Activated gamma-delta T cell treated with Interleukin-2 at 50 U/mL for 16 hours (primary cell): Measurements from ENCODE around the gene ARHGAP6.
"Not testable (repeated sequence)": the region's sequence is repeated elsewhere in the genome, so short reads cannot be mapped to it uniquely, and the experiment has no call there.

Experiments
- DNase-seq: peaks from one replicate; pipeline ENCODE4 v3.0.0-alpha.2; 2020

ARHGAP6 gene

GRCh38 chrX:11272863-11273262 is 392.9 kb downstream of the ARHGAP6 start:
- no peak for DNase-seq

- DNase-seq, result no peak
Measured at GRCh38 chrX:11272290-11272689, 393.4 kb downstream of the ARHGAP6 start.

GRCh38 chrX:11269996-11270395 is 395.7 kb downstream of the ARHGAP6 start:
- no peak for DNase-seq

GRCh38 chrX:11269006-11269405 is 396.7 kb downstream of the ARHGAP6 start:
- no peak for DNase-seq

GRCh38 chrX:11267425-11267824 is 398.3 kb downstream of the ARHGAP6 start:
- no peak for DNase-seq

GRCh38 chrX:11266573-11267003 is 399.1 kb downstream of the ARHGAP6 start:
- DNase-seq, result no peak

- no peak for DNase-seq
Measured at GRCh38 chrX:11265352-11265751, 400.4 kb downstream of the ARHGAP6 start.

GRCh38 chrX:11264925-11265324 is 400.8 kb downstream of the ARHGAP6 start:
- DNase-seq, result no peak

GRCh38 chrX:11261260-11261659 is 404.5 kb downstream of the ARHGAP6 start:
- DNase-seq, result no peak

- no peak for DNase-seq
Measured at GRCh38 chrX:11259437-11259836, 406.3 kb downstream of the ARHGAP6 start.

- no peak for DNase-seq
Measured at GRCh38 chrX:11257711-11258110, 408.0 kb downstream of the ARHGAP6 start.

- no peak for DNase-seq
Measured at GRCh38 chrX:11257290-11257689, 408.4 kb downstream of the ARHGAP6 start.

GRCh38 chrX:11254417-11255109 is 411.2 kb downstream of the ARHGAP6 start:
- DNase-seq, result no peak

- DNase-seq, result no peak
Measured at GRCh38 chrX:11244636-11245035, 421.1 kb downstream of the ARHGAP6 start.

GRCh38 chrX:11242704-11243103 is 423.0 kb downstream of the ARHGAP6 start:
- DNase-seq, result no peak

GRCh38 chrX:11241720-11242119 is 424.0 kb downstream of the ARHGAP6 start:
- DNase-seq, result no peak

GRCh38 chrX:11239230-11239629 is 426.5 kb downstream of the ARHGAP6 start:
- DNase-seq, result no peak

GRCh38 chrX:11235377-11235776 is 430.3 kb downstream of the ARHGAP6 start:
- not testable (repeated sequence) for DNase-seq

- DNase-seq, result no peak
Measured at GRCh38 chrX:11215191-11215921, 450.4 kb downstream of the ARHGAP6 start.

- no peak for DNase-seq
Measured at GRCh38 chrX:11214346-11215190, 451.2 kb downstream of the ARHGAP6 start.

- no peak for DNase-seq
Measured at GRCh38 chrX:11212741-11213140, 453.0 kb downstream of the ARHGAP6 start.

GRCh38 chrX:11210415-11210801 is 455.3 kb downstream of the ARHGAP6 start:
- DNase-seq, result no peak

GRCh38 chrX:11209798-11210414 is 455.8 kb downstream of the ARHGAP6 start:
- no peak for DNase-seq
